Posterior cingulate gyrus (tissue), 11 donors: ENCODE measurements around the gene CANX.
A peak's percentile ranks its signal among the peaks of the same experiment; 100 is the strongest.

Experiments
- DNase-seq, 10 donors: peaks; one replicate each; pipeline versions ENCODE4 v3.0.0 to v3.0.0-alpha.2; 2020 to 2021; ENCODE audit warnings: mixed read lengths in 3 of 10
- intact Hi-C: fragments of 100-400 bp; cut with DNase I; formaldehyde crosslinking; loops from one replicate; pipeline ENCODE4 v1.15.1; 2023

The CANX gene

DNA sequence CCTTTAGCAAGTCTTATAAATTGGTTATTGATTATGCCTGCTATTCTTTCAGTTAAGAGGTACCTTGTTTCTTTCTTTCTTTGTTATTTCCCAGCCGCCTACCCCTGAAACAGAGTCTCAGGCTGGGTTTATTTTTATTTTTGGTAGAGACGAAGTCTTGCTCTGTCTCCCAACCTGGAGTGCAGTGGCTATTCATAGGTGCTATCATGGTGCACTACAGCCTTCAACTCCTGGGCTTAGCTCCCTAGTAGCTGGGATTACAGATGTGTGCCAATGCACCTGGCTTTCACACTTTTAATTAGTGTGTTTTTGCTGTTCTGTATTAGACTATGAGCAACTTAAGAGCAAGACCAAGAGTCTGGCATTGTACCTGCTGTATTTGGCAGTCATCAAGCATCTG lies 48.1 kb downstream of the CANX start:
- DNase-seq: no peak
- intact Hi-C loops: no loop called here

DNA sequence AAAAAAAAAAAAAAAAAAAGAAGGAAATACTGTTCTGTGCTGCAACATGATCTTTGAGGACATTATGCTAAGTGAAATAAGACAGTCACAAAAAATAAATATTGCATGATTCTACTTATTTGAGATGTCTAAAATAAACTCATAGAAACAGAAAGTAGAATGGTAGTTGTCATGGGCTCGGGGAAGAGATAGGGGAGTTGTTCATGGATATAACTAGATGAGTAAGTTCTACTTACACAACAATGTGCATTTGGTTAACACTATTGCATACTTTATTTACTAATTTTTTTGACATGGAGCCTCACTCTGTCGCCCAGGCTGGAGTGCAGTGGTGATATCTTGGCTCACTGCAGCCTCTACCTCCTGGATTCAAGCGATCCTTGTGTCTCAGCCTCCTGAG lies 49.0 kb downstream of the CANX start:
- no peak for DNase-seq
- intact Hi-C loops: no loop called here

DNA sequence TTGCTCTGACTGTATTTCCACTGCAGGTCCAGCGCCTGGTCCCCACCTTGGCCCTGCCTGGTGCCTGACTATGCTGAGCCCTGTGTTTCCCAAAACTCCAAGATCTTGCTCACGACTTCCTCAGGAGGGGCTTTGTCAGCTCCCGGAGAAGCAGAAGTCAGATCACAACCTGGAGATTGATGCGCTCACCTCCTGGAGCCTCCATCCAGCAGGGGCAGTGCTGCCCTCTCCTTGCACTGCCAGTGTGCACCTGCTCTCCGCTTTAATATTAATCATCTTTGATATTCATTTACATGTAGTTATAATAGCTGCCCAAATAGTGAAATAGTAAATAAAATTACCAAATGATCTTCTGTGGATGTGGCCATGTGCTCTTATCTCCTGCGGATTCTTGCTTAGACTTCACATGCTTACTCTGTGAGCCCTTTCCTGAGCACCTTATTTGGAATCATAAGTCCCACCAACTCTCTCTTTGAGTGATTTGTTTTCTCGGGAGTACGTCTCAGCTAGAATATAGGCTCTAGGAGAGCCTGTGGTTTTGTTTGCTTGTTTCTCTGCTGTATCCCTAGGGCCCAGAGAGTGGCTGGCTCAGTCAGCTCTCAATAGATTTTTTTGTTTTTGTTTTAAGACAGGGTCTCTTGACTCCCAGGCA lies 51.2 kb downstream of the CANX start:
- intact Hi-C loops: no loop called here
- DNase-seq: no peak

DNA sequence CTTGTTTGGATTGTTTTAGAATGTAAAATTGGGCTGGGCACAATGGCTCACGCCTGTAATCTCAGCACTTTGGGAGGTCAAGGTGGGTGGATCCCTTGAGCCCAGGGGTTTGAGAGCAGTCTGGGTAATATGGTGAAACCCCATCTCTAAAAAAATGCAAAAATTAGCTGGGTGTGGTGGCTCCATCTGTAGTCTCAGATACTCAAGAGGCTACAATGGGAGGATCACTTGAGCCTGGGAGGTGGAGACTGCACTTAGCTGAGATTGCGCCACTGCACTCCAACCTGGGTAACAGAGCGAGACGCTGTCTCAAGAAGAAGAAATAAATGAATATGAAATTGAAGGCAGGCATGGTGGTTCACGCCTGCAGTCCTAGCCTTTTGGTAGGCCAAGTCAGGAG lies 55.2 kb downstream of the CANX start:
- intact Hi-C loops: no loop called here
- DNase-seq: peak in 1 of 10 donors; percentile 14

DNA sequence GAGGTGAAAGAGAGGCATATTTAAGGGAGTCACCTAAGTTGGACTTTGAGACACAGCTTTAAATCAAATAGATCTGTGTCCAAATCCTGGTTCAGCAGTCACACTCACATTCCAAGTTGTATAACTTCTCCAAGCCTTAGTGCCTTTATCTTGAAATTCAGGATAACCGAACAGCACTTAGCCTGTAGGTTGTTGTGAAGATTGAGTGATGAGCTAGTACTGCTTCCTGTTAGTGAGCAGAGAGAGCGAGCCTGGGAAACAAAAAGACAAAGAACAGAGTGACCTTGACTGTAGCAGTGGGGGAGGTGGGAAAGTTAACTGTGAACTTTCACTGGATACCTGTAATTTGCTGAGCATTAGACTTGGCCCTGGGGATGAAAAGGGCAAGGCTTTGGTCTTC lies 56.3 kb downstream of the CANX start:
- no peak for DNase-seq
- intact Hi-C loops: no loop called here

DNA sequence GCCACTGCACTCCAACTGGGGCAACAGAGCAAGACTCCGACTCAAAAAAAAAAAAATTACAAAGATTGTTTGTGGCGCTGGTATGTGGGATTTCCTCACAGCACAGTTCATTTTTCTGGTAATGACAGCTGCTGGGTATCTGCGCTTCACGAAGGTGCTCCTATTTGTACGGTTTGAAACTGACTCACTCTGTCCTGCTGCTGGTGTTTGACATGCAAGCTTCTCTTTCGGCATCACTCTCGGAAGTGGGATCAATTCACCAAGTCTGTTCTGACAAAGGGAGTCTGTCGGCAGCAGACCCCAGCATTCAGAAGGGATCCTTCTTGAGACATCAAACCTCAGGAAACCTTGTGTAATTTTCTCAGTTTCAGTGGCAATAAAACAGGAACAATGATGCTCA lies 60.2 kb downstream of the CANX start:
- intact Hi-C loops: loop anchor here (1.0 kb wide), 1 partner anchor 32 kb away; no protein-coding TSS in a partner anchor
- DNase-seq: no peak

DNA sequence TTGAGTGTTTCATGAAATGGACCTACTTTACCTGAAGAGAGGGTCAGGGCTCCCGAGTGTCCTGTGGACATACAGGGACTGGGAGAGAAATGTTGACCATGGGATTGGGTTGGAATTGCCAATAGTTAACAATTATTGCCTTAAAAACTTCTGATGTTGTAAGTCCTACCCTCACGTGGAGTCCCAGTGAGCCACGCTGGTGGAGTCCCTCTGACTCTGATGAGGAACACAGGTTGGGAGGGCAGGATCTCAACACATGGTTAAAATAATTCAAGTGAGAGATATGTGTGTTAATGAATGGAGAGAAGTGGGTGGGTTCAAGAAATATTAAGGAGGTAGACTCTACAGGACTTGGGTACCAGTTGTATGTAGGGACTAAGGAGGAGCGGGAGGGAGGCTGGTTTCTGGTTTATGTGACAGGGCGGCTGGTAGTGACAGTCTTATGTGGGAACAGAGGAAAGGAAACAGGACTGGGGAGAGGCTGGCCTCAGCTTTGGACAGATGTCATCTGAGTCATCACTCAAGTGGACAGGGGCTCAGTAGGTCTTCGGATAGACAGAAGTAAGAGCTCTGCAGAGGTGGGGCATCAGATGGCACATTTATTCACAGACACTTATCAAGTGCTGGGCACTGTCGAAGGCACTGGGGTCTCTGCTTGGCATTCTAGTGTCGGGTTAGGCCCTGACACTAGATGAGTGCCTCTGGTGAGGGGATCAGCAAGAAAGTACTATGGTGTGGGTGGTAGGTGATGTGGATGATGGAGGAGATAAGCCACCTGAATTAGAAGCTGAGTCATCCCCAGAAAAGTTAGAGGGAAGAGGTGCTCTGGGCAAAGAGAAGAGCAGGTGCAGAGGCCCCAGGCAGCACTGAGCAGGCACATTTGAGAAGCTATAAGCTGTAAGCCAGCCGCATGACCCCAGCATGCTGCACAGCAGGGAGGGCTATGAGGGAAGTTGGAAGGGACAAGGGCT lies 61.1 kb downstream of the CANX start:
- DNase-seq: peak in 2 of 10 donors; percentile 37 to 43
- intact Hi-C loops: loop anchor here (5.0 kb wide), 1 partner anchor 37 kb away; no protein-coding TSS in a partner anchor

DNA sequence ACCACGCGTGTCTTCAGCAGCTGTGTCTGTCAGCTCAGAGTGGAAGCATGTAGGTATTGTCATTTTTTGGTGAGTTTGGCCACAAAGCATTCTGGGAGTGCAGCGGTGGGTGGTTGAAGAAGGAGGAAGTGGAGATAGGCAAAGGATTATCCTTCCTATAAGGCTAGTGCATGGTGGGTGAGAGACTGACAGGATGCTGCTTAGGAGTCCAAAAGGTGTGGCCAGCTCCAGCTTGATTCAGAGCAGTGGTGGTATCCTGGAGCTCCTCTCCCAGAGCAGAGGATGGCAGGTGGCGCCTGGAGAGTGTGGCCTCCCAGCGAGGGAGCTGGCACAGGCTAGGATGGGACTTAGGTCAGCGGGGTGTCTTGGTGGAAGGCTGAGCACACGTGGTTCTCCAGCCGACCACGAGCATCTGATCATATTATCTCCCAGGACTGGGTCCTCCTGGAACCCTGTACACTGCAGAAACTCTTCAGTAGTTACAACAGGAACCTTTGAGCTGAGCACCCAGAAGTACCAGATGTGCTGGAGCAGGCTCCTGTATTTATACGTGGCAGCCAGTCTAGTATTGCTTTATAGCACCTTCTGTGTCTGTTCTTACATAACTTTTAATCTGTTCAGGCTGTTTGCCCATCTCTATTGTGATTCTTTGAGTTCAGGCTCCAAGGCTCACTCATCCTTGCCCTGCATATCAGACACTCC lies 63.5 kb downstream of the CANX start:
- peak in 1 of 10 donors; percentile 69 for DNase-seq
- intact Hi-C loops: loop anchor here (5.0 kb wide), 1 partner anchor 35 kb away; no protein-coding TSS in a partner anchor

DNA sequence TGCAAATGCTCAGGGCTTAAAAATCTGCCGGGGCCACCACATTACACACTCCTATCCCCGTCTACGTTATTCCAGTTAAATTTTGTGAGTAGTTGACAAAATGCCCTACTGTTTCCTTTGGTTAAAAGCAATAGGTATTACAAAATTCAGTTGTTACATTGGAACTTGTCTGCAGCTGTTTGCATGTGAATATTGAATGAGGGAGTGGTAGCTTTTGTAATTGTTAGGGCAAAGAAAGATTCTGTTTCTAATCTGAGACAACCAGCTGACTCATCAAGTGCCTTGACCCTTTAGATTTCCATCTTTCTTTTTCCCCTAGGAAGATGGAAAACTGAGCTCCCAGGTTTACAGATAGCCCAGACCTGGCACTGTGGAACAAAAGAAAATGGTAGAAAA lies 64.0 kb downstream of the CANX start:
- intact Hi-C loops: loop anchor here (5.0 kb wide), 1 partner anchor 35 kb away; no protein-coding TSS in a partner anchor
- DNase-seq: peak in 1 of 10 donors; percentile 6

DNA sequence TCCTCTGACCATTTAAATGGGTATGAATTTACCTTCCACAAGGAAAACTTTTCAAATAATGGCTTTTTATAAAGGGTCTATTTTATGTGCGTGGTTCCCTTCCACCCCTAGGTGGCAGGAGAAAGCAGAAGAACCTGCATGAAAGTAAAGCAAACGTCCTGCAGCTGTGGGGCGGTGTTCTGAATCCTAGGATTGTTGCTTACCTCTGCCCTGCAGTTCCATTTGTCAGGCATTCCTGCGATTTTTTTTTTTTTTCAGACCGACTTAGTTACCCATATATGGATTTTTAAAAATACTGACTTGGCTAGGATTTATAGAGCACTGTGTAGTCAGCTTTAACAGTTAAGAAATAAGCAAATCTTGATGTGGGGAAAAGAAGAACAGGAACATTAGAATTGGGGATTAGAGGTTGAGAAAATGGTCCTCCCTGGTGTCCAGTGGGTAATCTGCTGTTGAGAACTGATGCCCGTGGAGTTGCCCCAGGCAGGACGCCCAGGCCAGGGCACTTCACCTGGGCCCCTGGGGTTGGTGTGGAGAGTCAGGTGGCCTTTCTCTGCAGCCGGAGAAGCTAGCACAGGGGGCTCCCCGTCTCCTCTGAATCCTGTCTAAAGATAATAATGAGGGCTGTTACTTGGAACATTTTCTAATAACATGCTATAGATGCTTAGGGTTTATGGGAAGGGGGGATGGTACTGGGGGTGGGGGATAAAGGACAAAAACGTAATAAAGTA lies 64.6 kb downstream of the CANX start:
- intact Hi-C loops: loop anchor here (5.0 kb wide), 1 partner anchor 34 kb away; no protein-coding TSS in a partner anchor
- peak in 7 of 10 donors; percentile 53 to 91 (median 60) for DNase-seq

DNA sequence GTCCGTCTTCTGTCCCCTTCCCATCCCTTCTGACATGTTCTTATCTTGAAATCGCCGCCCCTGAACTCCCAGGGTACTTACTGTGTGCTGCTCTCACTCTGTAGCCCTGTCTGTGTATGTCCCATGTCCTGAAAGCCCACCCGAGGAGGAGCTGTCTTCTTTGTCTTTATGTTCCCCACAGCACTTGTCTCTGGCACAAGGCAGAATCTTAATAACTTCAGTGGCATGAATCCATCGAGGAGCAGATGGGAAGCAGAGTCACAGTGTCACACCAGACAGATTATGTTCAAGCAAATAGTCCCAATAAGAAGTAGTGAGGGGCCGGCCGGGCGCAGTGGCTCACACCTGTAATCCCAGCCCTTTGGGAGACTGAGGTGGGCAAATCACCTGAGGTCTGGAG lies 65.3 kb downstream of the CANX start:
- peak in 2 of 10 donors; percentile 30 to 49 for DNase-seq

DNA sequence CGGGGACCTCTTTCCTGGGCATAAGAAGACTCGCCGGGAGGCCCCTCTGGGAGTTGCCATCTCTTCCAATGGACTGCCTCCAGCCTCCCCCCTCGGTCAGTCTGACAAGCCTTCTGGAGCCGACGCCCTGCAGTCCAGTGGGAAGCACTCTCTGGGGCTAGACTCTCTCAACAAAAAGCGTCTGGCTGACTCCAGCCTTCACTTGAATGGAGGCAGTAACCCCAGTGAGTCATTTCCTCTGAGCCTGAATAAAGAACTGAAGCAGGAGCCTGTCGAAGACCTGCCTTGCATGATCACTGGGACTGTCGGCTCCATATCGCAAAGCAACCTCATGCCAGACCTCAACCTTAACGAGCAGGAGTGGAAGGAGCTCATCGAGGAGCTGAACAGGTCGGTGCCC lies 66.6 kb downstream of the CANX start:
- intact Hi-C loops: no loop called here

More for the DNA sequence above, 65.3 kb downstream of the CANX start:
- intact Hi-C loops: loop anchor here (5.0 kb wide), 1 partner anchor 33 kb away; no protein-coding TSS in a partner anchor

DNA sequence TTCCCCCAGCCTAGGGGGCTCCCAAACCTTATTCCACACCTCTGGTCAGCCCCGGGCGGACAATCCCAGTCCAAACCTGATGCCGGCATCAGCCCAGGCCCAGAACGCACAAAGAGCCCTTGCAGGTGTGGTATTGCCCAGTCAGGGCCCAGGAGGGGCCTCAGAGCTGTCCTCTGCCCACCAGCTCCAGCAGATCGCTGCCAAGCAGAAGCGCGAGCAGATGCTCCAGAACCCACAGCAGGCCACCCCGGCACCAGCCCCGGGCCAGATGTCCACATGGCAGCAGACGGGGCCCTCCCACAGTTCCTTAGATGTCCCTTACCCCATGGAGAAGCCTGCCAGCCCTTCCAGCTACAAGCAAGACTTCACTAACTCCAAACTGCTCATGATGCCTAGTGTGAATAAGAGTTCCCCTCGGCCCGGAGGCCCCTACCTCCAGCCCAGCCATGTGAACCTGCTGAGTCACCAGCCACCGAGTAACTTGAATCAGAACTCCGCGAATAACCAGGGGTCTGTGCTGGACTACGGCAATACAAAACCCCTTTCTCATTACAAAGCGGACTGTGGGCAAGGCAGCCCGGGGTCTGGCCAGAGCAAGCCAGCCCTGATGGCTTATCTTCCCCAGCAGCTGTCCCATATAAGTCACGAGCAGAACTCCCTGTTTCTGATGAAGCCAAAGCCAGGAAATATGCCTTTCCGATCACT lies 67.4 kb downstream of the CANX start:
- intact Hi-C loops: no loop called here
- DNase-seq: peak in 4 of 10 donors; percentile 16 to 89 (median 62)

More for the DNA sequence above, 66.6 kb downstream of the CANX start:
- DNase-seq: peak in 2 of 10 donors; percentile 52 to 84

DNA sequence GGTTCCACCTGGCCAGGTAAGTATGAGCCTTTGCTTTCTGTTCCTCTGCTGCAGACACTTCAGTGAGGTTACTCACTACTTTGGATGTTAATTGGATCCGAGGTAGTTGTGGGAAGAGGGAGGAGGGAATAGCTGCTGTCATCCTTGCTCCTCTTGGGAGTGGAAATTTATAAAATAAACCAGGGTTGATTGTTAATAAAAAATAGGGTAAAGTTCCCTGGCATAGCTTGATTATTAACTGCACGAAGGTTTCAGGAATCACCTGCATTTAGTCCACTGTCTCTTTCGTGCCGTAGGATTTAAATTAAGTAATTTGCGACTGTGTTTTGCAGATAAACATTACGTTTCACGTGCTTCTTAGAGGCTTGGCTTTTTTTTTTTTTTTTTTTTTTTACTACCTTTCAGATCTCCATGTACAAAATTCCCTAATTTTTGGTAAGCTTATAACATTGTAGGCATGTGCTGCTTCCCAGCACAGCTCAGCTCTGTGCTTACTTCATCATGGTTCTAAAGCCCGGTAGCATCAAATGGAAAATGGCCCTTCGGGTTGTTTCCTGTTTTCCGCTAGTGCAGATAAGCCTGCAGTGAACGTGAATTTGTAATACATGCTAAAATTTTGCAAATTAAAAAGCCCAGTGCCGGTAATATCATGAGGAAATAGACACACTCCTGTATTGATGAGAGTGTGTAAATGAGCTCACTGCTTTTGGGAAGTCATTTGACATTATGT lies 68.1 kb downstream of the CANX start:
- peak in 1 of 10 donors; percentile 3 for DNase-seq

DNA sequence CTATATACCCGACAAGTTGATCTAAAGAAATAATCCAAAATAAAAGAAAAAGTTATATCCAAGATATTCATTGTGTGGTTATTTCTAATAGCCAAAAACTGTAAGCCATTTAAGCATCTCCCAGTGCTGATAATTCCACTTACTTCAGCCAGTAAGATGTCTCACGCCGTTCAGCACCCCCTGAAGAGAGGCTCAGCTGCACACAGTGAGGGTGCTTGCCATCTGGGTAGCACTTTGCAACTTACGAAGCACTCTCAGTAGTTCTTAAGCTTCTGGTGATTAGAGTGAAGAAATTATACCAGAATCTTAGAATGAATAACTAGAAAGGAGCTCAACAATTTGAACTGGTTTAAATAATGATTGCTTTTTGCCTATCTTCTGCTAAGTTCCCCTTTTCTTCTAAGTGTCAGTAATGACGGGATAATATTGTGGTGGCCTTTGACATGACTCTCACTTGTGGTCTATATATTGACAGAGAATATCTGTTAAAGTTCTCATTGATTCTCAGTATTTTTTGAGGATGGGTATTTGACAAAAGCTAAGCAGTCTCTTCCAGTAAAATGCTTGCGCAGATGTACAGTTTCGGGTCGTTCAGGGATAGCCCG lies 68.8 kb downstream of the CANX start:
- DNase-seq: peak in 1 of 10 donors; percentile 54
- intact Hi-C loops: no loop called here

More for the DNA sequence above, 68.1 kb downstream of the CANX start:
- intact Hi-C loops: no loop called here

DNA sequence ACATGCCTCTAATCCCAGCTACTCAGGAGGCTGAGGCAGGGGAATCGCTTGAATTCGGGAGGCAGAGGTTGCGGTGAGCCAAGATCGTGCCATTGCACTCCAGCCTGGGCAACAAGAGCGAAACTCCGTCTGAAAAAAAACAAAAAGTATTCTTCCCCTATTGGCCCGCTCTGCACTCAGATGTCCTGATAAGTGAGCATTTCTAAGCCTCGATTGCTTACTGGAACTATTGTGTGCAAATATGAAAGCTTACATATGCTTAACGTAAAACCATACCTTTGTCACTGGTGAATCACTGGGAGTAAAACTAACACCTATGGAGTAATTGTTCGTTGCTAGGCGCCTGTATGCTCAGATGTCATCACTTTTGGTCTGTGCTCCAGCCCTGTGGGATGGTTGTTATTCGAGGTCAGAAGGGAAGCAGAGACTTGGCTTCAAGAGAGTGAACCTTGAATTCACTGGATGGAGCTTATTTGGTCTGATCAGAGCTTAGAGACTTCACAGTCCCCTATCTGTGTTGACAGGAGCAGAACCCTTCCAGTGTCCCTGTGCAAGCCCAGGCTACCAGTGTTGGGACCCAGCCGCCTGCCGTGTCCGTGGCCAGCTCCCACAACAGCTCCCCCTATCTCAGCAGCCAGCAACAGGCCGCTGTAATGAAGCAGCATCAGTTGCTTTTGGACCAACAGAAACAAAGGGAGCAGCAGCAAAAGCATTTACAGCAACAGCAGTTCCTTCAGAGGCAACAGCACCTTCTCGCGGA lies 69.7 kb downstream of the CANX start:
- intact Hi-C loops: no loop called here

DNA sequence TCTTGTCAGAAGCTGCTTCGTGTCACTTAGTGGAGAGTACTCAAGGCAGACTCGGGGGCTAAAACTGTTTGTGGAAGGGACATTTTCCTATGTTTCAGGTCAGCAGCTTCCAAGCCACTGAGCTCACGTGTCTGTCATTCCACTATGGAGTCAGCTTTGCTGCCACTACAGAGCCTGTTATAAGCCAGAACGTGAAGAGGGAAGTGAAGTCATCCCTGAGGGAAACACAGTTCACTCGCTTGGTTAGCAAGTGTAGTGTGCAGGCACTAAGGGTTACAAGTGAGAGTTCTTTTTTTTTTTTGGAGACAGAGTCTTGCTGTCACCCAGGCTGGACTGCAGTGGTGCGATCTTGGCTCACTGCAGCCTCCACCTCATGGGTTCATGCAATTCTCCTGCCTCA lies 70.5 kb downstream of the CANX start:
- DNase-seq: peak in 1 of 10 donors; percentile 5
- intact Hi-C loops: no loop called here

More for the DNA sequence above, 69.7 kb downstream of the CANX start:
- peak in 3 of 10 donors; percentile 31 to 82 (median 71) for DNase-seq
